H1 (cell line): Measurements from ENCODE around the gene SSTR5. TPM values are rescaled to one million over a fixed set of nuclear protein-coding genes. Genes with fewer than 3 reads are reported as not detected.

Source experiments
- CHD1 ChIP-seq: IDR thresholded peaks from 2 replicates; pipeline ENCODE4 v1.6.1; 2012; ENCODE audit warnings: low read depth, low read length, improper control_type of control experiment
- CTCF ChIP-seq, 3 experiments: IDR thresholded peaks; 1 replicate in 2 of 3; 2 replicates in 1 of 3; pipeline versions ENCODE4 v1.5.1 to v1.6.1; 2011; ENCODE audit warnings: low read length in 3 of 3, mild to moderate bottlenecking in 3 of 3, inconsistent platforms in 2 of 3, low read depth in 1 of 3, moderate library complexity in 1 of 3; ENCODE audit not compliant: insufficient read depth in 1 of 3; ENCODE audit errors: control extremely low read depth in 1 of 3
- KDM5A ChIP-seq: fragments of 200-600 bp; IDR thresholded peaks from 2 replicates; pipeline ENCODE4 v1.7.1; 2012; ENCODE audit warnings: mild to moderate bottlenecking, low read length, inconsistent platforms, mixed read lengths
- POU5F1 ChIP-seq: IDR thresholded peaks from 2 replicates; pipeline ENCODE4 v1.6.1; 2011; ENCODE audit warnings: low read depth, mild to moderate bottlenecking, low read length, moderate library complexity
- SRF ChIP-seq: IDR thresholded peaks from 2 replicates; pipeline ENCODE4 v1.6.1; 2011; ENCODE audit warnings: mild to moderate bottlenecking, low read depth, low read length, moderate library complexity
- polyA plus RNA-seq, 7 experiments: library from polyadenylated mRNA; depleted of rRNA in 3 of 7; stranded (reverse) in 5 of 7; unstranded in 2 of 7; fragments of >200 nt in 5 of 7; fragments of 200-250 nt in 2 of 7; gene quantifications; 1 replicate in 5 of 7; 2 replicates in 1 of 7; 4 replicates in 1 of 7; pipeline versions ENCODE4 v1.2.1 to v1.2.3, GENCODE V29; 2011 to 2013; ENCODE audit warnings: missing spikeins in 2 of 7, mixed read lengths in 2 of 7
- total RNA-seq: library from RNA; stranded (reverse); fragmentation: NEBNext Ultra II Directional; extraction: Animal tissue kit (Norgen Biotek cat#: 25700); gene quantifications from 2 replicates; pipeline ENCODE4 v1.2.1, GENCODE V29; 2021

Gene SSTR5
- total and polyA plus RNA-seq, 2 of the 8 experiments (the other 6 are each of a cell fraction or from before 2014, with no cell fraction given) = 0.56 to 0.60 TPM

DNA sequence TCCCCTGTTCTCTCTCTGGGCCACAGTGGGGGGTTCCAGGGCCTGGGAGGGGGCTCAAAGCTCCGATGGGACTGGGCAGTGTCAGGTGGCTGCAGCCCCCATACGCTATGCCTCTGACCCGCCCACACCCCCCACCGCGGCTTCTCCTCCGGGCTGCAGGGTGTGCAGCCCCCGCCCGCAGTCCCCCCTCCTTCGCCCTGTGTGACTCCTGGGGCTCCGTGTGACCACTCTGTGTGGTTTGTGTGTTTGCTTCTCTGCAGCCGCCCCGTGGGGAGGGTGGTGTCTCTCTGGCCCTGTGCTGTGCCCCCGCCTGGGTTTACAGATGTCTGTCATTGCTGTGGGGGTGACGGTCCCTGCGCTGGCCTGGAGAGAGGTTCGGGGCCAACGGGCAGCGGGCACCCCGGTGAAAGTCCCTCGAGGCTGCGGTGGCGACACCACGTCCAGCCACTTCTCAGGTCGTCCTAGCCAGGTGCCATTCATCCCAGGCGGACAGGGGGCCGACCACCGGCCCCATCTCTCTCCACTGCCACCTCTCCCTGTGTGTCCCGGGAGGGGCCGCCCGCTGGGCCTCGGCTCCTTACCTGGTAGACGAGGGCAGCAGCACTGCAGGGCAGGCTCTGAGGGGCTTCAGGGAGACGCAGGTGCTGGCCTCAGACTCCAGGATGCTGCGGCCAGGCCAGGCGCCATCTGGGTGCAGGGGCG lies 5.5 kb downstream of the SSTR5 start (continued):
- TF ChIP-seq KDM5A (no peak), CTCF (IDR thresholded peaks at IDR 0.05; ENCODE audit: control extremely low read depth in 1 of 3, insufficient read depth in 1 of 3, low read depth in 1 of 3, low read length in 3 of 3) (no peak), SRF (no peak), POU5F1 (no peak), CHD1 (no peak)
